WI38 (cell line): ENCODE results near the gene FOXN3.

Source experiments
- H3K4me3 ChIP-seq: 2 replicates; pipeline ENCODE4 v1.5.1; 2011; ENCODE audit warnings: low read depth, mild to moderate bottlenecking, control low read depth, low read length
- CTCF ChIP-seq: IDR thresholded peaks from 2 replicates; pipeline ENCODE4 v1.5.1; 2012; ENCODE audit warnings: low read depth, mild to moderate bottlenecking, control low read depth, low read length

Gene FOXN3

GRCh38 chr14:89351516-89352404, 65.3 kb downstream of the FOXN3 start:
- no peak for TF ChIP-seq CTCF
- H3K4me3 ChIP-seq, result peak overlapping the region; percentile 33; the same call in 1 of the 2 replicates

GRCh38 chr14:89351221-89351515, 65.9 kb downstream of the FOXN3 start:
- H3K4me3 ChIP-seq, result no peak overlapping the region
- no peak for TF ChIP-seq CTCF

GRCh38 chr14:89350152-89350551, 66.9 kb downstream of the FOXN3 start:
- no peak overlapping the region for H3K4me3 ChIP-seq
- TF ChIP-seq CTCF, result no peak

GRCh38 chr14:89349171-89350008, 67.6 kb downstream of the FOXN3 start:
- TF ChIP-seq CTCF, result no peak
- H3K4me3 ChIP-seq, result no peak overlapping the region

- TF ChIP-seq CTCF, result no peak
- no peak overlapping the region for H3K4me3 ChIP-seq
These were observed 68.3 kb downstream of the FOXN3 start for GRCh38 chr14:89348722-89349121.

- no peak overlapping the region for H3K4me3 ChIP-seq
- no peak for TF ChIP-seq CTCF
These were observed 69.1 kb downstream of the FOXN3 start for GRCh38 chr14:89347885-89348284.

- H3K4me3 ChIP-seq, result no peak overlapping the region
- TF ChIP-seq CTCF, result no peak
These were observed 72.1 kb downstream of the FOXN3 start for GRCh38 chr14:89344920-89345254.
